Mesothelial cell of epicardium (in vitro differentiated cells): ENCODE measurements around the gene SNAP47. TPM values are rescaled to one million over a fixed set of nuclear protein-coding genes. Genes with fewer than 3 reads are reported as not detected.
A peak's percentile ranks its signal among the peaks of the same experiment; 100 is the strongest.

Source experiments
- DNase-seq, 2 experiments: peaks; one replicate each; pipeline ENCODE4 v3.0.0; 2021; ENCODE audit warnings: low spot score in 2 of 2; ENCODE audit not compliant: unreplicated experiment in 2 of 2
- H3K27ac Mint-ChIP-seq: 2 replicates; pipeline ENCODE4 v1.8.0; 2021; ENCODE audit warnings: mixed read lengths
- H3K27me3 Mint-ChIP-seq: 2 replicates; pipeline ENCODE4 v1.8.0; 2021; ENCODE audit warnings: low read depth, mixed read lengths
- H3K36me3 Mint-ChIP-seq: 2 replicates; pipeline ENCODE4 v1.8.0; 2021; ENCODE audit warnings: mixed read lengths
- H3K4me1 Mint-ChIP-seq: 2 replicates; pipeline ENCODE4 v1.8.0; 2021; ENCODE audit warnings: mixed read lengths
- H3K4me3 Mint-ChIP-seq: 2 replicates; pipeline ENCODE4 v1.8.0; 2021; ENCODE audit warnings: mild to moderate bottlenecking, moderate library complexity, mixed read lengths
- H3K9me3 Mint-ChIP-seq: 2 replicates; pipeline ENCODE4 v1.8.0; 2021; ENCODE audit warnings: mixed read lengths
- total RNA-seq: library from RNA; stranded (reverse); gene quantifications from 3 replicates; pipeline ENCODE4 v1.2.1, GENCODE V29; 2021
- TF ChIP-seq, protein P1 (sequence below): fragments of 200-600 bp; sonication (generic); IDR thresholded peaks from one replicate; pipeline ENCODE4 v1.5.0; 2021; ENCODE audit warnings: antibody characterized with exemption; ENCODE audit not compliant: unreplicated experiment

The SNAP47 gene
- total RNA-seq, 1 donor from 2014 or later = 42.6 TPM

DNA sequence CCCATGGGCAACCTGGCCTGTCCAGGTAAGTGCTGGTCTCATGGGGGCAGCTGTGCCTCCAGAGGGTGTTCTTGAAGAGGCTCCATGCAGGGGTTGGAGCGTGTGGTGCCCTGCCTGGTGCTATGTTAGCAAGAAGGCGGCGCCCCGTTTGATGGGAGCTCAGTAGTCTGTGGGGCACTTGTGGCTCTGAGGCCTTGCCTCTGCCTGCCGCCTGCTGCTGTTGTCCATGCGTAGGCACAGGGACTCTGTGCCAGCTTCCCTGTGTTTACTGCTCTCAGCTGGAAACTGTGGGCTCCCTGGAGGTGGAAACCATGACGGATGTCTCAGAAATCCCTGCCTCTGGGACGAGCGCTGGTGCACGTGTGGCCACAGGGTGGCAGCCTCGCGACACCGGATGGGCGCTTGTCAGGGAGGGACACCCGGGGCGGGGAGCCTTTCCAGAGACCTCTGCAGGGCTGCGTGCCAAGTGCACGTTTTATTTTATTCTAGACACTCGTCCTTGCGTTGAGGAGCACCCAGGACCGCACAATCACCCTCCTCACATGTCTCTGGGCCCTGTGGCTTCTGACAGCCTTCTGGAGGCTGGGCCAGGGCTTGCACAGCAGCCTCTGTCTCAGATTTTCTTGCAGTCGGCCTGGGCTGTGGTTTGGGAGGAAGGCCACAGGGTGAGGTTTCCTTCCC is 27.1 kb downstream of the SNAP47 start:
- H3K9me3 Mint-ChIP-seq = no peaks in the 10 kb centered on the region
- H3K4me3 Mint-ChIP-seq = no peak overlapping the region
- H3K36me3 Mint-ChIP-seq = peaks cover 13% of the 10 kb centered on the region
- TF ChIP-seq, protein P1, sequence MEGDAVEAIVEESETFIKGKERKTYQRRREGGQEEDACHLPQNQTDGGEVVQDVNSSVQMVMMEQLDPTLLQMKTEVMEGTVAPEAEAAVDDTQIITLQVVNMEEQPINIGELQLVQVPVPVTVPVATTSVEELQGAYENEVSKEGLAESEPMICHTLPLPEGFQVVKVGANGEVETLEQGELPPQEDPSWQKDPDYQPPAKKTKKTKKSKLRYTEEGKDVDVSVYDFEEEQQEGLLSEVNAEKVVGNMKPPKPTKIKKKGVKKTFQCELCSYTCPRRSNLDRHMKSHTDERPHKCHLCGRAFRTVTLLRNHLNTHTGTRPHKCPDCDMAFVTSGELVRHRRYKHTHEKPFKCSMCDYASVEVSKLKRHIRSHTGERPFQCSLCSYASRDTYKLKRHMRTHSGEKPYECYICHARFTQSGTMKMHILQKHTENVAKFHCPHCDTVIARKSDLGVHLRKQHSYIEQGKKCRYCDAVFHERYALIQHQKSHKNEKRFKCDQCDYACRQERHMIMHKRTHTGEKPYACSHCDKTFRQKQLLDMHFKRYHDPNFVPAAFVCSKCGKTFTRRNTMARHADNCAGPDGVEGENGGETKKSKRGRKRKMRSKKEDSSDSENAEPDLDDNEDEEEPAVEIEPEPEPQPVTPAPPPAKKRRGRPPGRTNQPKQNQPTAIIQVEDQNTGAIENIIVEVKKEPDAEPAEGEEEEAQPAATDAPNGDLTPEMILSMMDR = peak; percentile 89
- DNase-seq = peak; percentile 80 to 89
- H3K27me3 Mint-ChIP-seq = no peaks in the 10 kb centered on the region
- no peak overlapping the region for H3K27ac Mint-ChIP-seq
- H3K4me1 Mint-ChIP-seq = peaks cover 26% of the 10 kb centered on the region

DNA sequence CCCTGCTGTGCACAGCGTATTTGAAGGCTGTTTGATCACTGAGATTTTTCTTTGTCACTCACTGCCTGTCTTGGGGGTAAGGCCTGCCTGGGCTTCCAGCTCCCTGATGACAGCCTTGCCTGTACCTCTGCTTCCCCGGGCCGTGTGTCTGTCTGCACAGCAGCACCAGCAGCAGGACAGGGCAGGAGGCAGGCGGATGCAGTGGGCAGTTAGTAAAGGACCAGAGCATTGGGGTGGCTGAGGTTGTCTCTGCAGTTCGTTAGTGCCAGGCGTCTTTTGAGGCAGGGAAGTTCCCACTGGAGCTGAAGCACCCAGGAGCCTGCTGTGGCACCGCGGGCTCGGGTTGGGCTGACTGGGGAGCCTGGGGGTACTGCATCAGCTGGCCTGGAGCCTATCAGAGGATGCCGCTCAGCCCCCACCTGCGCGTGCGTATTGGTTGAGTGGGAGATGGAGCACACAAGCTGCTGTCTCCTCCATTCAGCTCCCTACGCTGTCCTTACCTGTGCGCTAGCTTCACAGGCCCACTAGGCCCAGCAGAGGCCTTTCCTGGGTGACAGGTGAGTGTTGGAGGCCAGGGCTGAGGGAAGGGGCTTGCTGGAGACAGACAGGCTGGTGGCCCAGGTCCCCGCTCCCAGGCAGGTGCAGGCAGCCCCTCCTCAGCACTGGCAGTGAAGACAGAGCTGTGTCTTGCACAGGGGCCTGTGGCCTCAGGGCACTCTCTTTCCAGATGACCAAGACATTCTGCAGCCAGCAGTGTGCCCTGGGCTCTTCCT is 28.2 kb downstream of the SNAP47 start:
- peak overlapping the region; percentile 73 for H3K27ac Mint-ChIP-seq
- H3K4me1 Mint-ChIP-seq = peaks cover 19% of the 10 kb centered on the region

DNA sequence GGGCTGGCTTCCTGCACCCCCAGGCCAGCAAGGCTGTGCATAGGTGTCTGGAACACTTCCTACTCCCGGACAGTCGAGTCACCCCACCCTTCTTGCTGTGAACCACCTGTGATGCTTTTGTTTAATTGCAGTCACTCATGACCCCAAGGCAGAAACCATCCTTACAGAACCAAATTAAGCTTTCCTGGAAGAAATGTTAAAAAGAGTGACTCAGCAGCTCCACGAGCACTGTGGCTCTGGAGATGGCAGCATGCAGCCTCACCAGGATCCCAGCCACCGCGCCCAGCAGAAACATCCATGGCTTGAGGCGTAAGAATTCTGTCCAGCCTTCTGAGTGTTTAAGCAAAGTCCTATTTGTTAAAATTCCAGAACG is 28.8 kb downstream of the SNAP47 start:
- TF ChIP-seq, protein P1 = no peak
- peak overlapping the region; percentile 73 for H3K27ac Mint-ChIP-seq
- H3K27me3 Mint-ChIP-seq = no peaks in the 10 kb centered on the region
- H3K36me3 Mint-ChIP-seq = peaks cover 19% of the 10 kb centered on the region
- H3K4me3 Mint-ChIP-seq = no peak overlapping the region
- no peaks in the 10 kb centered on the region for H3K9me3 Mint-ChIP-seq
- H3K4me1 Mint-ChIP-seq = peaks cover 14% of the 10 kb centered on the region
- DNase-seq = no peak

More for the DNA sequence above, 28.2 kb downstream of the SNAP47 start:
- no peaks in the 10 kb centered on the region for H3K9me3 Mint-ChIP-seq
- peaks cover 19% of the 10 kb centered on the region for H3K36me3 Mint-ChIP-seq
- TF ChIP-seq, protein P1 = no peak
- no peak for DNase-seq
- H3K27me3 Mint-ChIP-seq = no peaks in the 10 kb centered on the region
- H3K4me3 Mint-ChIP-seq = no peak overlapping the region

DNA sequence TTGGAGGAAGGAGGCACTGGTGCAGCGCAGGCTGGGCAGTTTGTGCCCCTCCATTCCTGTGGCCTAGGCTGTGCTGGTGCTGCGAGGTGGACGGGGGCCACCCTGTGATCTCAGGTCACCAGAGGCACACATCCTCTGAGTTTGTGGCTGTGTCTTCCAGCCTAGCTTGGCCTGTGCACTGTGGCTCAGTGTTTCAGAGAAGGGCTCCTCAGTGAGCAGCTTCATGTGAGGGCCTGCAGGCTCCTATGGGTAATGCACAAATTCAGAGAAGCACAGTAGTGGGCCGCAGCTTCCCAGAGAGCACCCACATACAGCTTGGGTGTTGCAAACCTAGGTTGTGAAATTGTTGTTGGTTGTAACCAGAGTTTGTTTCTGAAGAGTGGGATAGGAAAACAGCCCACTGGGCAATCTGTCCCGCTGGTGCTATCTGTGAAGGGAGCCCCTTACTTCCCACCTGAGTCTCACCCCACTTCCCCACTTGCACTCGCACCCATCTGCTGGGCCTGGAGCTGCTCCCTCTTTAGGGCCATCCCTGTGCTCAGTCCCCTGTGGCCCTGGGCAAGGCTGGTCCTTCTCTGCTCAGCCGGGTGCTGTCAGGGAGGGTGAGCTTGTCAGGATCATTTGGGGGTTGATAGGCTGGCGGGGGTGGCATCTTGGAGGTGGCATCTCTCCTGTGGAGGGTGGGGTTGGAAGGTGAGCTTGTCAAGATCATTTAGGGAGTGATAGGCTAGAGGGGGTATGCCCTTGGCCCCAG is 30.2 kb downstream of the SNAP47 start:
- Mint-ChIP-seq H3K27me3 (no peaks in the 10 kb centered on the region), H3K36me3 (peaks cover 14% of the 10 kb centered on the region), H3K4me3 (no peak overlapping the region), H3K27ac (no peak overlapping the region), H3K9me3 (no peaks in the 10 kb centered on the region), H3K4me1 (peaks cover 11% of the 10 kb centered on the region)
- TF ChIP-seq, protein P1 = no peak
- no peak for DNase-seq

DNA sequence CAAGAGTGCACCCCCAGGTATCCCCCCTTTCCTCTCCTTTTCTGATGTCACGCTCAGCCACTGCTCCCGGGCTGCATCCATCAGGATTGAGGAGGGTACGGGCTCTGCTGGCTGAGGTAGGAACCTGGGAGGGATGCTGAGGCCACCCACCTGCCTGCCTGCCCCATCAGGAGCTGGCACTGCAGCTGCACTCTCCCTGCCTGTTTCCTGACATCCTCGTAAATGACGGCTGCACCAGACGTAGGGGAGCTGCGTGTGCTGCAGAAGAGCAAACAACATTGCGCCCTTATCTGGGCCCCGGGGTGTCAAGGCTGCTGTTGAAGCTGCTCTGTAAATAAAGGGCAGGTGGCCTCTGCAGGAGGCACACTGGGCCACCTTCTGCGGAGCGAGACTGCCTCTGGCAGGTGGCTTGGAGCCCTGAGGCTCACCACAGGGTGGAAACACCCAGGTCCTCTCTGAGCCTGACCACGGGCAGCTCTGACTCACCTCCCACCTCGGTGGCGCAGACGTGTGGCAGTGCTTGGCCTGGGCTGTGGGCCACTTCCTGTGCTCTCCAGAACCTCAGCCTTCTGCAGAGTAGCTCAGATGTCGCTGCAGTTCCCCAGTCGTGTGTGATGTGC is 30.9 kb downstream of the SNAP47 start:
- no peaks in the 10 kb centered on the region for H3K27me3 Mint-ChIP-seq
- H3K36me3 Mint-ChIP-seq = peaks cover 15% of the 10 kb centered on the region
- no peak overlapping the region for H3K4me3 Mint-ChIP-seq
- TF ChIP-seq, protein P1 = no peak
- no peaks in the 10 kb centered on the region for H3K9me3 Mint-ChIP-seq
- H3K4me1 Mint-ChIP-seq = peaks cover 11% of the 10 kb centered on the region
- DNase-seq = no peak
- no peak overlapping the region for H3K27ac Mint-ChIP-seq
